Measurements from ENCODE around the gene RHBDD3. TPM values are rescaled to one million over a fixed set of nuclear protein-coding genes. Genes with fewer than 3 reads are reported as not detected.
A peak's percentile ranks its signal among the peaks of the same experiment; 100 is the strongest.

The RHBDD3 gene
- total RNA-seq, 6 experiments from 2014 or later: 9.7 to 35.3 (median 14.7) TPM

DNA sequence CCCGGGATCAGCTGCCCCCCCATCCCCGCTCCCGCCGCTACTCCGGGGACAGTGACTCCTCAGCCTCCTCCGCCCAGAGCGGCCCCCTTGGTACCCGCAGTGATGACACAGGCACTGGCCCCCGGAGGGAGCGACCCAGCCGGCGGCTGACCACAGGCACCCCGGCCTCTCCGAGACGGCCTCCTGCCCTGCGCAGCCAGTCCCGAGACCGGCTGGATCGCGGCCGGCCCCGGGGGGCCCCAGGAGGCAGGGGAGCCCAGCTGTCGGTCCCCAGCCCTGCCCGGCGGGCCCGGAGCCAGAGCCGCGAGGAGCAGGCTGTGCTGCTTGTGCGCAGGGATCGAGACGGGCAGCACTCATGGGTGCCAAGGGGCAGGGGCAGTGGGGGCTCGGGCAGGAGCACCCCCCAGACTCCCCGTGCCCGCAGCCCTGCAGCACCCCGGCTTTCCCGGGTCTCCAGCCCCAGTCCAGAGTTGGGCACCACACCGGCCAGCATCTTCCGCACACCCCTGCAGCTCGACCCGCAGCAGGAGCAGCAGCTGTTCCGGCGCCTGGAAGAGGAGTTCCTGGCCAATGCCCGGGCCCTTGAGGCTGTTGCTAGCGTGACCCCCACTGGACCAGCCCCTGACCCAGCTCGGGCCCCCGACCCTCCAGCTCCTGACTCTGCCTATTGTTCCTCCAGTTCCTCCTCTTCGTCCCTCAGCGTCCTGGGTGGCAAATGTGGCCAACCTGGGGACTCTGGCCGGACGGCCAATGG lies 43.9 kb upstream of the RHBDD3 start:
- intact Hi-C loops (cut with DNase I): no loop called here
- H3K27ac ChIP-seq: no peak overlapping the region

GRCh38 chr22:29310863-29311339 lies 43.1 kb upstream of the RHBDD3 start:
- ATAC-seq: peak; percentile 72 to 77 (median 74)
- WGBS (ENCODE audit: insufficient coverage, low coverage, low lambda C conversion rate, missing lambda C conversion rate): 40% methylated on average over 5 of the region's 18 CpGs
- H3K4me3 ChIP-seq: no peak overlapping the region
- peaks cover 0 to 9% of the 10 kb centered on the region in 2 donors for H3K27me3 ChIP-seq
- intact Hi-C loops (cut with DNase I): no loop called here
- H3K27ac ChIP-seq: peak overlapping the region in 2 of 3 donors; percentile 10 to 13
- no peaks in the 10 kb centered on the region for H3K36me3 ChIP-seq
- peaks cover 0 to 17% (median 9%) of the 10 kb centered on the region in 4 donors for H3K4me1 ChIP-seq
- H3K9me3 ChIP-seq: no peaks in the 10 kb centered on the region
- TF ChIP-seq POLR2A (IDR thresholded peaks at IDR 0.05): no peak
- TF ChIP-seq, protein P1, sequence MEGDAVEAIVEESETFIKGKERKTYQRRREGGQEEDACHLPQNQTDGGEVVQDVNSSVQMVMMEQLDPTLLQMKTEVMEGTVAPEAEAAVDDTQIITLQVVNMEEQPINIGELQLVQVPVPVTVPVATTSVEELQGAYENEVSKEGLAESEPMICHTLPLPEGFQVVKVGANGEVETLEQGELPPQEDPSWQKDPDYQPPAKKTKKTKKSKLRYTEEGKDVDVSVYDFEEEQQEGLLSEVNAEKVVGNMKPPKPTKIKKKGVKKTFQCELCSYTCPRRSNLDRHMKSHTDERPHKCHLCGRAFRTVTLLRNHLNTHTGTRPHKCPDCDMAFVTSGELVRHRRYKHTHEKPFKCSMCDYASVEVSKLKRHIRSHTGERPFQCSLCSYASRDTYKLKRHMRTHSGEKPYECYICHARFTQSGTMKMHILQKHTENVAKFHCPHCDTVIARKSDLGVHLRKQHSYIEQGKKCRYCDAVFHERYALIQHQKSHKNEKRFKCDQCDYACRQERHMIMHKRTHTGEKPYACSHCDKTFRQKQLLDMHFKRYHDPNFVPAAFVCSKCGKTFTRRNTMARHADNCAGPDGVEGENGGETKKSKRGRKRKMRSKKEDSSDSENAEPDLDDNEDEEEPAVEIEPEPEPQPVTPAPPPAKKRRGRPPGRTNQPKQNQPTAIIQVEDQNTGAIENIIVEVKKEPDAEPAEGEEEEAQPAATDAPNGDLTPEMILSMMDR (IDR thresholded peaks at IDR 0.05): no peak
- peak; percentile 93 to 95 (median 93) for DNase-seq

More for the DNA sequence above, 43.9 kb upstream of the RHBDD3 start:
- H3K9me3 ChIP-seq: no peaks in the 10 kb centered on the region
- DNase-seq (peak in 2 of 3 donors; percentile 40 to 62), ATAC-seq (no peak)
- WGBS (ENCODE audit: insufficient coverage, low coverage, low lambda C conversion rate, missing lambda C conversion rate): 49% methylated on average over 2 of the region's 50 CpGs
- H3K36me3 ChIP-seq: no peaks in the 10 kb centered on the region
- no peak for TF ChIP-seq POLR2A (IDR thresholded peaks at IDR 0.05)
- TF ChIP-seq, protein P1 (IDR thresholded peaks at IDR 0.05): no peak
- no peak overlapping the region for H3K4me3 ChIP-seq
- peaks cover 0 to 9% of the 10 kb centered on the region in 2 donors for H3K27me3 ChIP-seq
- H3K4me1 ChIP-seq: peaks cover 0 to 17% (median 7%) of the 10 kb centered on the region in 4 donors

DNA sequence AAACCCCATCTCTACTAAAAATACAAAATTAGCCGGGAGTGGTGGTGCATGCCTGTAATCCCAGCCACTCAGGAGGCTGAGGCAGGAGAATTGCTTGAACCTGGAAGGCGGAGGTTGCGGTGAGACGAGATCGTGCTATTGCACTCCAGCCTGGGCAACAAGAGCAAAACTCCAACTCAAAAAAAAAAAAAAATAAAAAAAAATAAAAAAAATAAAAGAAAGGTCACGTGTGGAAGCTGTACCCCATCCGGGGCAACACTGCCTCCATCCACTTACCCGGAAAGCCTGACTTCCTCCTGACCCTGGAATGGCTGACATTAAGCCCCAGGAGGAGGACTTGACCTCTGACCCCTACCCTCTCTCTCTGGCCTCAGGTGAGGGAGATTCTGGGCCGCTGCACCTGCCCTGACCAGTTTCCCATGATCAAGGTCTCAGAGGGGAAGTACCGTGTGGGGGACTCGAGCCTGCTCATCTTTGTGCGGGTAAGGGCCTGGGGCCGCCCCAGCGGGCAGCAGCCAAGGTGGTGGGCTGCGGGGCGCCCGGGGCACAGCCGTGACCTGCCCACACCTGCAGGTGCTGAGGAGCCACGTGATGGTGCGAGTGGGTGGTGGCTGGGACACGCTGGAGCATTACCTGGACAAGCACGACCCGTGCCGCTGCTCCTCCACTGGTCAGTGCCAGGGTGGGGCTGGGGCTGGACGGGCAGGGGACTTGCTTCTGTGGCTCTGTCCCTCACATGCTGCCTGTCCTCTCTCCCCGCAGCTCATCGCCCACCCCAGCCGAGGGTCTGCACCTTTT lies 42.5 kb upstream of the RHBDD3 start:
- Histone ChIP-seq H3K4me1 (peaks cover 0 to 17% (median 9%) of the 10 kb centered on the region in 4 donors), H3K36me3 (no peaks in the 10 kb centered on the region), H3K4me3 (no peak overlapping the region), H3K27me3 (peaks cover 0 to 4% of the 10 kb centered on the region in 2 donors), H3K9me3 (no peaks in the 10 kb centered on the region), H3K27ac (peak overlapping the region in 2 of 3 donors; percentile 10 to 13)
- intact Hi-C loops (cut with DNase I): no loop called here
- ATAC-seq (peak in 2 of 4 donors; percentile 0 to 1), DNase-seq (peak in 1 of 3 donors; percentile 37)
- 63% methylated on average over 9 of the region's 28 CpGs for WGBS (ENCODE audit: insufficient coverage, low coverage, low lambda C conversion rate, missing lambda C conversion rate)
- TF ChIP-seq, protein P1 (IDR thresholded peaks at IDR 0.05): no peak
- no peak for TF ChIP-seq POLR2A (IDR thresholded peaks at IDR 0.05)

DNA sequence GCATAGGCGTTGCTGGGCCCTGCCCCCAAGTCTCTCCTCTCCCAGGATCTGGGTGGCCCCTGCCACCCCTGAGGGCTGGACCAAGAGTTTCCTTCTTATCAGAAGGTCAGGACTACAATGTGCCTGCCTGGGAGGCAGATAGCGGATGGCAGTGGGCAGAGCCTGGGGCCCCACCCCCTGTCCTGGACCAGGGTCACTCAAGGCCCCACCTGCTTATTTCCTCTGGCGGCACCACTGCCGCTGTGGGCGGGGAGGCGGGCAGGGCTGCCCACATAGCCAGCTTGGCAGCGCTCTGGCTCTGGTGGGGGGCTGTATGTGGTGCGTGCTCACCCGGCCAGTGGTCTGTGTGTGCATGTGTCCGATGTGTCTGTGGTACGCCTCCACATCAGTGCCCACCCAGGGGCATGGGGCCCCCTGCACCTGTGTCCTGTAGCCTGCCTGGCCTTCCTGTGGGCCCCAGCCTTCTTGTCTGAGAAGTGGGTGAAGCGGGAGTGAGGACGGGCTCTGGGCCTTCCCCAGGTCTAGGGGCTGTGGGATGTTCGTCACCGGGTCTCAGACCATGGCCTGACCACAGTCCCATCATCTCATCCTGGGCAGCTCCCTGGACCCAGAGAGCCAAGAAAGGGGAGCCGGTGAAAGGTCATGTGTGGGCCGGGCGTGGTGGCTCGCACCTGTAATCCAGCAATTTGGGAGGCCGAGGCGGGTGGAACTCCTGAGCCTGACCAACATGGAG lies 41.7 kb upstream of the RHBDD3 start:
- 93% methylated on average over 3 of the region's 21 CpGs for WGBS (ENCODE audit: insufficient coverage, low coverage, low lambda C conversion rate, missing lambda C conversion rate)
- DNase-seq: peak in 2 of 3 donors; percentile 38 to 55

More for the DNA sequence above, 41.7 kb upstream of the RHBDD3 start:
- no peaks in the 10 kb centered on the region for H3K27me3 ChIP-seq
- no peaks in the 10 kb centered on the region for H3K36me3 ChIP-seq
- intact Hi-C loops (cut with DNase I): loop anchor here in 1 of 2 donors (10.0 kb wide), 1 partner anchor 45 kb away; no protein-coding TSS in a partner anchor
- no peak overlapping the region for H3K4me3 ChIP-seq
- H3K27ac ChIP-seq: no peak overlapping the region
- peaks cover 0 to 11% (median 6%) of the 10 kb centered on the region in 4 donors for H3K4me1 ChIP-seq
- no peak for ATAC-seq
- no peak for TF ChIP-seq POLR2A (IDR thresholded peaks at IDR 0.05)
- TF ChIP-seq, protein P1 (IDR thresholded peaks at IDR 0.05): no peak
- H3K9me3 ChIP-seq: no peaks in the 10 kb centered on the region
